SK-N-SH treated with all-trans-retinoic acid at 6 μM for 48 hours (cell line): Measurements from ENCODE around the gene NTMT1.

Experiments
- ATAC-seq: fragments of 200-7000 bp; cut with Tn5 transposase; 3 replicates; pipeline ENCODE4 v1.9.1; 2020; ENCODE audit warnings: mild to moderate bottlenecking, moderate library complexity
- BACH2 ChIP-seq: fragments of 250-450 bp; sonication (Bioruptor Pico); IDR thresholded peaks from 2 replicates; pipeline ENCODE4 v1.9.0; 2021; ENCODE audit warnings: mild to moderate bottlenecking, borderline replicate concordance
- CSDC2 ChIP-seq: fragments of 250-450 bp; sonication (Bioruptor Pico); IDR thresholded peaks from 2 replicates; pipeline ENCODE4 v1.5.0; 2020; ENCODE audit warnings: mild to moderate bottlenecking, moderate library complexity
- ISL1 ChIP-seq: fragments of 250-450 bp; sonication (Bioruptor Pico); IDR thresholded peaks from 2 replicates; pipeline ENCODE4 v2.1.2; 2022; ENCODE audit warnings: mild to moderate bottlenecking, moderate library complexity
- OSR1 ChIP-seq: fragments of 250-450 bp; sonication (Bioruptor Pico); IDR thresholded peaks from 2 replicates; pipeline ENCODE4 v1.8.0; 2022; ENCODE audit warnings: moderate library complexity, mild to moderate bottlenecking, inconsistent platforms
- PPARA ChIP-seq: fragments of 250-450 bp; sonication (Bioruptor Pico); IDR thresholded peaks from 2 replicates; pipeline ENCODE4 v1.5.0; 2020; ENCODE audit warnings: mild to moderate bottlenecking, borderline replicate concordance
- RARB ChIP-seq: fragments of 250-450 bp; sonication (Bioruptor Pico); IDR thresholded peaks from 2 replicates; pipeline ENCODE4 v1.8.0; 2021; ENCODE audit warnings: mild to moderate bottlenecking, moderate library complexity
- SNAI2 ChIP-seq: fragments of 250-450 bp; sonication (Bioruptor Pico); IDR thresholded peaks from 2 replicates; pipeline ENCODE4 v1.5.0; 2020; ENCODE audit warnings: mild to moderate bottlenecking, moderate library complexity
- TCF4 ChIP-seq: fragments of 250-450 bp; sonication (Bioruptor Pico); IDR thresholded peaks from 2 replicates; pipeline ENCODE4 v1.8.0; 2021; ENCODE audit warnings: mild to moderate bottlenecking, moderate library complexity, borderline replicate concordance
- ZC3H10 ChIP-seq: fragments of 250-450 bp; sonication (Bioruptor Pico); IDR thresholded peaks from 2 replicates; pipeline ENCODE4 v1.5.1; 2021; ENCODE audit warnings: mild to moderate bottlenecking, moderate library complexity
- ZFP3 ChIP-seq: fragments of 250-450 bp; sonication (Bioruptor Pico); IDR thresholded peaks from 2 replicates; pipeline ENCODE4 v1.5.0; 2020; ENCODE audit warnings: mild to moderate bottlenecking, moderate library complexity
- ZFP30 ChIP-seq: fragments of 450-650 bp; formaldehyde crosslinking; IDR thresholded peaks from 2 replicates; pipeline ENCODE4 v1.5.0; 2022; ENCODE audit warnings: mild to moderate bottlenecking, moderate library complexity
- ZNF565 ChIP-seq: fragments of 450-650 bp; formaldehyde crosslinking; conservative IDR thresholded peaks from 2 replicates; pipeline ENCODE4 v1.5.0; 2020; ENCODE audit warnings: low read depth, mild to moderate bottlenecking, moderate library complexity
- ZNF70 ChIP-seq: fragments of 450-650 bp; formaldehyde crosslinking; IDR thresholded peaks from 2 replicates; pipeline ENCODE4 v1.5.0; 2020; ENCODE audit warnings: mild to moderate bottlenecking, moderate library complexity
- ZNF8 ChIP-seq: fragments of 450-650 bp; formaldehyde crosslinking; IDR thresholded peaks from 2 replicates; pipeline ENCODE4 v1.5.0; 2020; ENCODE audit warnings: mild to moderate bottlenecking, moderate library complexity
- TF ChIP-seq, protein P1 (sequence below): fragments of 250-450 bp; sonication (Bioruptor Pico); IDR thresholded peaks from 2 replicates; pipeline ENCODE4 v1.5.0; 2020; ENCODE audit warnings: mild to moderate bottlenecking, moderate library complexity
- TF ChIP-seq, protein P2 (sequence below): fragments of 250-450 bp; sonication (Bioruptor Pico); IDR thresholded peaks from 2 replicates; pipeline ENCODE4 v1.8.0; 2021; ENCODE audit warnings: low read depth, mild to moderate bottlenecking, moderate library complexity, borderline replicate concordance
- TF ChIP-seq, protein P3 (sequence below): fragments of 250-450 bp; sonication (Bioruptor Pico); IDR thresholded peaks from 2 replicates; pipeline ENCODE4 v1.8.0; 2020; ENCODE audit warnings: mild to moderate bottlenecking, moderate library complexity, borderline replicate concordance
- TF ChIP-seq, protein P4 (sequence below): fragments of 250-450 bp; sonication (Bioruptor Pico); IDR thresholded peaks from 2 replicates; pipeline ENCODE4 v1.5.1; 2021; ENCODE audit warnings: mild to moderate bottlenecking, moderate library complexity

Gene NTMT1

DNA sequence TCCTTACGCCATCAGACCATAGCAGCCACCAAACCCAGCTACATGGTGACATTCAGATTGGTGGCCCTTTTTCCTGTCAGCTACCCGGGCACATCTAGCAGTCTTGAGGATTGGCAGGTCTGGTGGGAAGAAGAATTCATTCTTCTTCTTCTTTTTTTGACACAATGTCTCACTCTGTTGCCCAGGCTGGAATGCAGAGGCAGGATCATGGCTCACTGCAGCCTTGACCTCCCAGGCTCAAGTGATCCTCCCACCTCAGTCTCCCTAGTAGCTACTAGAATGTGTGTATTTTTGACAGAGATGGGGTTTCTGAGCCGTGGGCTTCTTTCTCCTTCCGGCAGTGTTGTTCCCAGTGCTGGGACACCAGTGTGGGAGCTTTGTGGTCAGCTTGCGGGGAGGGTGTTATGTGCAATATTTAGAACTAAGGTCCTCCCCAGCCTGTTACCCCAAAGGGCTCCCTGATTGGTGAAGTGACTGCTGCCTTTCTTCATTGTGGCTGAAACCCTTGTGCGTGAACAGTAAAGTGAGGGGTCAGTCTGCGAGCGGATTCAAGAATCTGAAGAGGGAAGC is 3.4 kb downstream of the NTMT1 start:
- no peak for ATAC-seq
- TF ChIP-seq RARB (no peak), TCF4 (CRISPR knock-in tag) (no peak), ZC3H10 (no peak), ZNF8 (no peak), ZNF70 (no peak), ZFP3 (CRISPR knock-in tag) (no peak)

DNA sequence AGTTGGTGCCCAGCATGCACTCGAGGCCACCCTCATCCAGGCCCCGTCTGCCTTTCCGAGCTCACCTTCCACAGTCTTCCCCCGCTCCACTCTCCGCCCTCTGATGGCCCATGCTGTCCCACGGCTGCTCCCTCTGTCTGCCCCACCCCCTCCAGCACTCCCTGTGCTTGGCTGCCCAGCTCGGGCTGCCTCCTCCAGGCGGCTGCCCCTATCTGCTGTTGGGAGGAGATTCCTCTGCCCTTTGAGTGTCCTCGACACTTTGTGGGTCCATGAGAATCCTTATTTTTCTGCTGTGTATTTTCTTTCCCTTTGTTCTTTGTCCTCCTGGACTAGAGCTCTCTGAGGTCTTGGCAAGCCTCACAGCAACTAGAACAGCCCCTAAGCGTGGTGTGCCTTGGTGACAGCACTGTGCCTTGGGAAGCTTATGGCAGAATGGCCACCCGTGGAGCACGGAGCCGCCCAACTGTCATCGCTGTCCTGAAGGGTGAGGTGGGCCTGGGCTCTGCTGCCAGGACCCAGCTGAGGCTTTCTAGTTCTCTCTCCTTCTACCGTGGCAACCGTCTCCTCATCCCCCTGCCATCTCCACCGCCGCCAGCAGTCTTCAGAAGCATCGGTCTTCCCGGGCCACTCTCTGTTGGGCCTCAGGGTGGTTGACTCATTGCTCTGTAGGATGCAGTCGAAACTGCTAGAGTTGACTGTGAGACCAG is 5.2 kb downstream of the NTMT1 start:
- ATAC-seq: no peak
- no peak for TF ChIP-seq OSR1 (CRISPR knock-in tag)
- TF ChIP-seq ZFP30: no peak
- TF ChIP-seq ZNF565 (CRISPR knock-in tag): no peak
- no peak for TF ChIP-seq ZNF8
- no peak for TF ChIP-seq ZNF70
- no peak for TF ChIP-seq ISL1
- TF ChIP-seq ZC3H10: no peak

DNA sequence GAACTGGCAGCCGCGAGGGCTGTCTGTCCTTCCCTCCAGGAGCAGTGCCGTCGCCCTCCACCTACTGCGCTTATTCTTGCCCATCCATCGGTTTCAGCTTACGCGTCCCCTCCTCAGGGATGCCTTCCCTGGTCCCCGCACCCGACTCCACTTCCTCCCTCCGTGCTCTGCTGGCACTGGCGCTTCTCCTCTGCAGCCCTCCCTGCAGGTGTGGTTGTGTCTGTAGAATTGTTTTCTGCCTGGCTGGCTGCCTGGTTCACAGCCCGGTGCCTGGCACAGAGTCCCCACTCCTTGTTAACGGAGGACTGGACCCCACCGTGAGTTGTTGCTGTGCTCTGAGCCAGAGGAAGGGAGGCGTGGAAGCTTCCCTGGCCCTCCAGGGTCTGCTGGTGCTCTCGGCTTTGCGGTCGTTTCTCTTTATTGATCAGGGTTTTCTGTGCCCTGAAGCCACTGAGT is 5.7 kb downstream of the NTMT1 start:
- TF ChIP-seq, protein P1, sequence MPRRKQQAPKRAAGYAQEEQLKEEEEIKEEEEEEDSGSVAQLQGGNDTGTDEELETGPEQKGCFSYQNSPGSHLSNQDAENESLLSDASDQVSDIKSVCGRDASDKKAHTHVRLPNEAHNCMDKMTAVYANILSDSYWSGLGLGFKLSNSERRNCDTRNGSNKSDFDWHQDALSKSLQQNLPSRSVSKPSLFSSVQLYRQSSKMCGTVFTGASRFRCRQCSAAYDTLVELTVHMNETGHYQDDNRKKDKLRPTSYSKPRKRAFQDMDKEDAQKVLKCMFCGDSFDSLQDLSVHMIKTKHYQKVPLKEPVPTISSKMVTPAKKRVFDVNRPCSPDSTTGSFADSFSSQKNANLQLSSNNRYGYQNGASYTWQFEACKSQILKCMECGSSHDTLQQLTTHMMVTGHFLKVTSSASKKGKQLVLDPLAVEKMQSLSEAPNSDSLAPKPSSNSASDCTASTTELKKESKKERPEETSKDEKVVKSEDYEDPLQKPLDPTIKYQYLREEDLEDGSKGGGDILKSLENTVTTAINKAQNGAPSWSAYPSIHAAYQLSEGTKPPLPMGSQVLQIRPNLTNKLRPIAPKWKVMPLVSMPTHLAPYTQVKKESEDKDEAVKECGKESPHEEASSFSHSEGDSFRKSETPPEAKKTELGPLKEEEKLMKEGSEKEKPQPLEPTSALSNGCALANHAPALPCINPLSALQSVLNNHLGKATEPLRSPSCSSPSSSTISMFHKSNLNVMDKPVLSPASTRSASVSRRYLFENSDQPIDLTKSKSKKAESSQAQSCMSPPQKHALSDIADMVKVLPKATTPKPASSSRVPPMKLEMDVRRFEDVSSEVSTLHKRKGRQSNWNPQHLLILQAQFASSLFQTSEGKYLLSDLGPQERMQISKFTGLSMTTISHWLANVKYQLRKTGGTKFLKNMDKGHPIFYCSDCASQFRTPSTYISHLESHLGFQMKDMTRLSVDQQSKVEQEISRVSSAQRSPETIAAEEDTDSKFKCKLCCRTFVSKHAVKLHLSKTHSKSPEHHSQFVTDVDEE (CRISPR knock-in tag): no peak
- ATAC-seq: no peak

DNA sequence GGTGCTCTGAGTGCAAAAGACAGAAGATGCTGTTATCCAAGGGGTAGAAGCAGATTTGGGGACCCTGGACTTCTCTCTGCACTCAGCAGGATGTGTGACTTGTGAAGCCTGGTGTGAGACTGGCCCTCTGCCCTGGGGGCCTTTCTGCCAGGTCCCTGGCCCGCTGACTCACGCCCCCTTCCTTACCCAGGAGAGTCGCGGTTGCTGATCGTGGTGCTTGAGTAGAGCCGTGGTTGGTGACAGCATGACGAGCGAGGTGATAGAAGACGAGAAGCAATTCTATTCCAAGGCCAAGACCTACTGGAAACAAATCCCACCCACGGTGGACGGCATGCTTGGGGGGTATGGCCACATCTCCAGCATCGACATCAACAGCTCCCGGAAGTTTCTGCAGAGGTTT is 6.5 kb downstream of the NTMT1 start:
- no peak for ATAC-seq
- TF ChIP-seq, protein P2, sequence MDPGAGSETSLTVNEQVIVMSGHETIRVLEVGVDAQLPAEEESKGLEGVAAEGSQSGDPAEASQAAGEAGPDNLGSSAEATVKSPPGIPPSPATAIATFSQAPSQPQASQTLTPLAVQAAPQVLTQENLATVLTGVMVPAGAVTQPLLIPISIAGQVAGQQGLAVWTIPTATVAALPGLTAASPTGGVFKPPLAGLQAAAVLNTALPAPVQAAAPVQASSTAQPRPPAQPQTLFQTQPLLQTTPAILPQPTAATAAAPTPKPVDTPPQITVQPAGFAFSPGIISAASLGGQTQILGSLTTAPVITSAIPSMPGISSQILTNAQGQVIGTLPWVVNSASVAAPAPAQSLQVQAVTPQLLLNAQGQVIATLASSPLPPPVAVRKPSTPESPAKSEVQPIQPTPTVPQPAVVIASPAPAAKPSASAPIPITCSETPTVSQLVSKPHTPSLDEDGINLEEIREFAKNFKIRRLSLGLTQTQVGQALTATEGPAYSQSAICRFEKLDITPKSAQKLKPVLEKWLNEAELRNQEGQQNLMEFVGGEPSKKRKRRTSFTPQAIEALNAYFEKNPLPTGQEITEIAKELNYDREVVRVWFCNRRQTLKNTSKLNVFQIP (CRISPR knock-in tag): no peak
- TF ChIP-seq OSR1 (CRISPR knock-in tag) (no peak), ZFP3 (CRISPR knock-in tag) (no peak), CSDC2 (CRISPR knock-in tag) (no peak), PPARA (no peak), SNAI2 (CRISPR knock-in tag) (no peak), ZNF565 (CRISPR knock-in tag) (no peak), BACH2 (CRISPR knock-in tag) (no peak), ISL1 (no peak)
- TF ChIP-seq, protein P3, sequence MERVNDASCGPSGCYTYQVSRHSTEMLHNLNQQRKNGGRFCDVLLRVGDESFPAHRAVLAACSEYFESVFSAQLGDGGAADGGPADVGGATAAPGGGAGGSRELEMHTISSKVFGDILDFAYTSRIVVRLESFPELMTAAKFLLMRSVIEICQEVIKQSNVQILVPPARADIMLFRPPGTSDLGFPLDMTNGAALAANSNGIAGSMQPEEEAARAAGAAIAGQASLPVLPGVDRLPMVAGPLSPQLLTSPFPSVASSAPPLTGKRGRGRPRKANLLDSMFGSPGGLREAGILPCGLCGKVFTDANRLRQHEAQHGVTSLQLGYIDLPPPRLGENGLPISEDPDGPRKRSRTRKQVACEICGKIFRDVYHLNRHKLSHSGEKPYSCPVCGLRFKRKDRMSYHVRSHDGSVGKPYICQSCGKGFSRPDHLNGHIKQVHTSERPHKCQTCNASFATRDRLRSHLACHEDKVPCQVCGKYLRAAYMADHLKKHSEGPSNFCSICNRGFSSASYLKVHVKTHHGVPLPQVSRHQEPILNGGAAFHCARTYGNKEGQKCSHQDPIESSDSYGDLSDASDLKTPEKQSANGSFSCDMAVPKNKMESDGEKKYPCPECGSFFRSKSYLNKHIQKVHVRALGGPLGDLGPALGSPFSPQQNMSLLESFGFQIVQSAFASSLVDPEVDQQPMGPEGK (CRISPR knock-in tag): no peak
- TF ChIP-seq, protein P4, sequence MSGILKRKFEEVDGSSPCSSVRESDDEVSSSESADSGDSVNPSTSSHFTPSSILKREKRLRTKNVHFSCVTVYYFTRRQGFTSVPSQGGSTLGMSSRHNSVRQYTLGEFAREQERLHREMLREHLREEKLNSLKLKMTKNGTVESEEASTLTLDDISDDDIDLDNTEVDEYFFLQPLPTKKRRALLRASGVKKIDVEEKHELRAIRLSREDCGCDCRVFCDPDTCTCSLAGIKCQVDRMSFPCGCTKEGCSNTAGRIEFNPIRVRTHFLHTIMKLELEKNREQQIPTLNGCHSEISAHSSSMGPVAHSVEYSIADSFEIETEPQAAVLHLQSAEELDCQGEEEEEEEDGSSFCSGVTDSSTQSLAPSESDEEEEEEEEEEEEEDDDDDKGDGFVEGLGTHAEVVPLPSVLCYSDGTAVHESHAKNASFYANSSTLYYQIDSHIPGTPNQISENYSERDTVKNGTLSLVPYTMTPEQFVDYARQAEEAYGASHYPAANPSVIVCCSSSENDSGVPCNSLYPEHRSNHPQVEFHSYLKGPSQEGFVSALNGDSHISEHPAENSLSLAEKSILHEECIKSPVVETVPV: no peak
- TF ChIP-seq, protein P1 (CRISPR knock-in tag): no peak
- TF ChIP-seq, all 23 proteins: peak for 0
